H1 (cell line): Measurements from ENCODE around the gene CREB1.

Experiments
- BCL11A ChIP-seq, 2 experiments: IDR thresholded peaks; one replicate each; pipeline ENCODE4 v1.6.1; 2011; ENCODE audit warnings: low read depth in 2 of 2, low read length in 2 of 2, mild to moderate bottlenecking in 2 of 2
- CTCF ChIP-seq, 3 experiments: IDR thresholded peaks; 1 replicate in 2 of 3; 2 replicates in 1 of 3; pipeline versions ENCODE4 v1.5.1 to v1.6.1; 2011; ENCODE audit warnings: low read length in 3 of 3, mild to moderate bottlenecking in 3 of 3, inconsistent platforms in 2 of 3, low read depth in 1 of 3, moderate library complexity in 1 of 3; ENCODE audit not compliant: insufficient read depth in 1 of 3; ENCODE audit errors: control extremely low read depth in 1 of 3
- NRF1 ChIP-seq: IDR thresholded peaks from 2 replicates; pipeline ENCODE4 v1.6.1; 2011; ENCODE audit warnings: mild to moderate bottlenecking, low read depth, low read length, improper control_type of control experiment
- POLR2AphosphoS5 ChIP-seq: IDR thresholded peaks from 2 replicates; pipeline ENCODE4 v1.6.1; 2011; ENCODE audit warnings: low read depth, low read length
- YY1 ChIP-seq: IDR thresholded peaks from 2 replicates; pipeline ENCODE4 v1.6.1; 2011; ENCODE audit warnings: low read depth, mild to moderate bottlenecking, low read length

GRCh38 chr2:207541933-207542332 is 12.2 kb downstream of the CREB1 start:
- TF ChIP-seq NRF1 (no peak), CTCF (IDR thresholded peaks at IDR 0.05; ENCODE audit: control extremely low read depth in 1 of 3, insufficient read depth in 1 of 3, low read depth in 1 of 3, low read length in 3 of 3) (no peak), BCL11A (IDR thresholded peaks at IDR 0.05; ENCODE audit: low read depth in 2 of 2, low read length in 2 of 2) (no peak), POLR2AphosphoS5 (no peak), YY1 (no peak)
